ENCODE data around the gene NEK6. TPM values are rescaled to one million over a fixed set of nuclear protein-coding genes. Genes with fewer than 3 reads are reported as not detected.

NEK6 gene
- total RNA-seq, 1 donor from 2014 or later, result 20.6 TPM

- peak; percentile 48 to 94 for DNase-seq (ENCODE audit: low read depth in 2 of 2)
Measured at GRCh38 chr9:124392871-124393460, 135.2 kb downstream of the NEK6 start.

- no peak for DNase-seq (ENCODE audit: low read depth in 2 of 2)
Measured at GRCh38 chr9:124394167-124394566, 136.4 kb downstream of the NEK6 start.

- peak in 1 of 2 donors; percentile 15 for DNase-seq (ENCODE audit: low read depth in 2 of 2)
Measured at GRCh38 chr9:124394596-124394995, 136.8 kb downstream of the NEK6 start.

- no peak for DNase-seq (ENCODE audit: low read depth in 2 of 2)
Measured at GRCh38 chr9:124395826-124396225, 138.1 kb downstream of the NEK6 start.

GRCh38 chr9:124398191-124398935 is 140.6 kb downstream of the NEK6 start:
- no peak for DNase-seq (ENCODE audit: low read depth in 2 of 2)

- no peak for DNase-seq (ENCODE audit: low read depth in 2 of 2)
Measured at GRCh38 chr9:124399323-124399967, 141.7 kb downstream of the NEK6 start.

GRCh38 chr9:124399968-124400940 is 142.5 kb downstream of the NEK6 start:
- peak in 1 of 2 donors; percentile 36 for DNase-seq (ENCODE audit: low read depth in 2 of 2)

Other genes starting within 250 kb of the NEK6 start
- not detected in 2 replicates for gene LHX2, start 246.2 kb upstream of the NEK6 start, total RNA-seq
- gene PSMB7, start 157.5 kb downstream of the NEK6 start, total RNA-seq, result 159 and 192 TPM in 2 replicates
- not detected in 2 replicates for gene ADGRD2, start 192.5 kb downstream of the NEK6 start, total RNA-seq
- gene NR5A1, start 249.4 kb downstream of the NEK6 start, total RNA-seq, result not detected in 2 replicates